Activated naive CD4-positive, alpha-beta T cell treated with anti-CD3 and anti-CD28 coated beads, Interleukin-2, amount 50 U/mL, for 16 hours (primary cell): ENCODE data around the gene NMBR.
"Not testable (repeated sequence)": the region's sequence is repeated elsewhere in the genome, so short reads cannot be mapped to it uniquely, and the experiment has no call there.

Source experiments
- DNase-seq: peaks from one replicate; pipeline ENCODE4 v3.0.0-alpha.2; 2020

NMBR gene

GRCh38 chr6:142055219-142055618, 91.7 kb downstream of the NMBR start:
- DNase-seq: no peak

DNA sequence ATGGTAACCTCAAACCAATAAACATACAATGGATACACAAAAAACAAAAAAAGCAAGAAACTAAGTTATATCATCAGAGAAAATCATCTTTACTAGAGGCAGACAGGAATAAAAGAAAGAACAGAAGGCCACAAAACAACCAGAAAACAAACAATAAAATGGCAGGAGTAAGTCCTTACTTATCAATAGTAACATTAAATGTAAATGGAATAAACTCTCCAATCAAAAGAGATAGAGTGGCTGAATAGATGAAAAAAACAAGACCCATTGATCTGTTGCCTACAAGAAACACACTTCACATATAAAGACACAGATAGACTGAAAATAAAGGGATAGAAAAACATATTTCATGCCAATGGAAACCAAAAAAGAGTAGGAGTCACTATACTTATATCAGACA, 95.5 kb downstream of the NMBR start:
- DNase-seq: no peak

GRCh38 chr6:142048593-142048980, 98.3 kb downstream of the NMBR start:
- DNase-seq: no peak

DNA sequence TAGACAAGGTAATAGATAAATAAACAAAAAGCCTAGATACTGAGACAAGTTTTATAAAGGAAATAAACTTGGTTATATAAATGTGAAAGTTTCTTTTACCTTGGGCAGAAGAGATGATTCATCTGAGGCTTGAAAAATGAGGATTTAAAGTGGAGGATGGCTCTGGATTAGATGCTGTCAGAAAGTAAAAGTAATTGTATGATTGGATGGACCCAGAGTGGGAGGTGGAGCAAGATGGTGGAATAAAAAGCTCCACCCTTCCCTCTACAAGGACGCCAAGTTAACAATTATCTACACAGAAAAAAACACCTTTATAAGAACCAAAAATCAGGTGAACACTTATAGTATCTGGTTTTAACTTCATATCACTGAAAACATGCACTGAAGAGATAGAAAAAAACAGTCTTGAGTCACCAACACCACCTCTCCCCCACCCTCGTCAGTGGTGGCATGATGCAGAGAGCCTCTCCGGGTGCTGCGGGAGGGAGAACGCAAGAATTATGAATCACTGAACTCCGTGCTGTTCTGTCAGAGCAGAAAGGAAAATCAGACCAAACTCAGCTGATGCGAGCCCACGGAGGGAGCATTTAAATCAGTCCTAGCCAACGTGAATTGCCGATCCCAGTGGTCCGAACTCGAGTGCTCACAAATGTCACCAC, 98.9 kb downstream of the NMBR start:
- DNase-seq: no peak

GRCh38 chr6:142045380-142046278, 101.3 kb downstream of the NMBR start:
- DNase-seq: no peak

DNA sequence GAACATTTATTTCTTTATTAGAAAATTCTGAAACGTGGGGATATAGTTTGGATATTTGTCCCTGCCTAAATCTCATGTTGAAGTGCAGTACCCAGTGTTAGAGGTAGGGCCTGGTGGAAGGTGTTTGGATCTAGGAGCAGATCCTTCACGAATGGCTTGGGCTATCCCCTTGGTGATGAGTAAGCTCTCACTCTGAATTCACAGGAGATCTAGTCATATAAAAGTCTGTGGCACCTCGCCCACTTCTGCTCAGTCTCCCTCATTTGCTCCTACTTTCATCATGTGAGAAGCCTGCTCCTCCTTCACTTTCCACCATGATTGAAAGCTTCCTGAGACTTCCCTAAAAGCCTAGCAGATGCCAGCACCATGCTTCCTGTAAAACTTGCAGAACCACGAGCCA, 111.0 kb downstream of the NMBR start:
- DNase-seq: no peak

GRCh38 chr6:142031035-142031434, 115.9 kb downstream of the NMBR start:
- DNase-seq: no peak

DNA sequence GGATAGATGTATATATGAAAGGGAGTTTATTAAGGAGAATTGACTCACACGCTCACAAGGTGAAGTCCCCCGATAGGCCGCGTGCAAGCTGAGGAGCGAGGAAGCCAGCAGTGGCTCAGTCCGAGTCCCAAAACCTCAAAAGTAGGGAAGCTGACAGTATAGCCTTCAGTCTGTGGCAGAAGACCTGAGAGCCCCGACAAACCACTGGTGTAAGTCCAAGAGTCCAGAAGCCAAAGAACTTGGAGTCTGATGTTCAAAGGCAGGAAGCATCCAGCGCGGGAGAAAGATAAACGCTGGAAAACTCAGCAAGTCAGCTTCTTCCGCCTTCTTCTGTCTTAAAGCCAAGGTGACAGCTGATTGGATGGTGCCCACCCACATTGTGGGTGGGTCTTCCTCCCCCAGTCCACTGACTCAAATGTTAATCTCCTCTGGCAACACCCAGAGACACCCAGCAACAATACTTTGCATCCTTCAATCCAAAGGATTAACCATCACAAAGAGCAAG, 116.8 kb downstream of the NMBR start:
- DNase-seq: no peak

DNA sequence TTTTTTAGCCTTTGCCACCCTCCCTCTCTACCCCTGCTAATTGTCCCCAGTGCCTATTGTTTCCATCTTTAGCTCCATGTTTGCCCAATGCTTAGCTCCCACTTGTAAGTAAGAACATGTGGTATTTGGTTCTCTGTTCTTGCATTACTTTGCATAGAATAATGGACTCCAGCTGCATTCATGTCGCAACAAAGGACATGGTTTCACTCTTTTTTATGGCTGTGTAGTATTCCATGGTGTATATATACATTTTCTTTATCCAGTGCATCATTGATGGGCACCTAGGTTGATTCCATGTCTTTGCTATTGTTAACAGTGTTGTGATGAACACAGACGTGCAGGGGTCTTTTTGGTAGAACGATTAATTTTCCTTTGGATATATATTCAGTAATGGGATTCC, 118.4 kb downstream of the NMBR start:
- no peak for DNase-seq

DNA sequence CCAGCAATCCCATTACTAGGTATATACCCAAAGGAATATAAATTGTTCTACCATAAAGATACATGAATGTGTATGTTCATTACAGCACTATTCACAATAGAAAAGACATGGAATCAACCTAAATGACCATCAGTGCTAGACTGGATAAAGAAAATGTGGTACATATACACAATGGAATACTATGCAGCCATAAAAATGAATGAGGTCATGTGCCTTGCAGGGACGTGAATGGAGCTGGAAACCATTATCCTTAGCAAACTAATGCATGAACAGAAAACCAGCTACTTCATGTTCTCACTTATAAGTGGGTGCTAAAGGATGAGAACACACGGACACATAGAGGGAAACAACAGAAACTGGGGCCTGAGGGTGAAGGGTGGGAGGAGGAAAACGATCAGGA, 119.1 kb downstream of the NMBR start:
- not testable (repeated sequence) for DNase-seq

- no peak for DNase-seq
Observed at GRCh38 chr6:142027074-142027473, 119.8 kb downstream of the NMBR start.

- DNase-seq: no peak
Observed at GRCh38 chr6:142026471-142026870, 120.5 kb downstream of the NMBR start.
